HEK293 (cell line): Measurements from ENCODE around the gene DDN.

ENCODE experiments used
- CTCF ChIP-seq: fragments of 450-650 bp; formaldehyde crosslinking; IDR thresholded peaks from 2 replicates; pipeline ENCODE4 v1.5.1; 2016; ENCODE audit warnings: missing biosample characterization, missing genetic modification characterization
- SCRT2 ChIP-seq: fragments of 450-650 bp; formaldehyde crosslinking; IDR thresholded peaks from 2 replicates; pipeline ENCODE4 v1.5.1; 2016; ENCODE audit warnings: missing biosample characterization, missing genetic modification characterization
- SP2 ChIP-seq: fragments of 450-650 bp; formaldehyde crosslinking; IDR thresholded peaks from 2 replicates; pipeline ENCODE4 v1.5.1; 2016; ENCODE audit warnings: missing biosample characterization, missing genetic modification characterization
- TCF7L2 ChIP-seq: IDR thresholded peaks from 2 replicates; pipeline ENCODE4 v1.6.1; 2011; ENCODE audit warnings: low read depth, mild to moderate bottlenecking, inconsistent platforms, low read length, moderate library complexity, borderline replicate concordance
- ZNF175 ChIP-seq: fragments of 450-650 bp; formaldehyde crosslinking; IDR thresholded peaks from 2 replicates; pipeline ENCODE4 v1.5.1; 2016; ENCODE audit warnings: missing biosample characterization, missing genetic modification characterization
- ZNF202 ChIP-seq: fragments of 450-650 bp; formaldehyde crosslinking; IDR thresholded peaks from 2 replicates; pipeline ENCODE4 v1.5.1; 2016; ENCODE audit warnings: missing biosample characterization, missing genetic modification characterization, borderline replicate concordance

- TF ChIP-seq SCRT2 (tag by site-specific recombination) = no peak
- no peak for TF ChIP-seq ZNF175 (tag by site-specific recombination)
- TF ChIP-seq SP2 (tag by site-specific recombination) = no peak
- peak; percentile 37; the same call in 1 of the 2 replicates for TF ChIP-seq CTCF (tag by site-specific recombination)
- TF ChIP-seq ZNF202 (tag by site-specific recombination) = no peak
- TF ChIP-seq TCF7L2 = no peak
Observed at GRCh38 chr12:48991247-48992050, 7.7 kb downstream of the DDN start.
